Thyroid gland (tissue), 4 donors: ENCODE measurements around the gene SUSD3. TPM values are rescaled to one million over a fixed set of nuclear protein-coding genes. Genes with fewer than 3 reads are reported as not detected.

Source experiments
- DNase-seq, 2 donors: peaks; one replicate each; pipeline ENCODE4 v3.0.0-alpha.2; 2019
- H3K27ac ChIP-seq, 3 donors: fragments of 200-600 bp; sonication (generic); 1 replicate in 2 of 3; 2 replicates in 1 of 3; pipeline ENCODE4 v1.5.1; 2016 to 2019; ENCODE audit warnings: mild to moderate bottlenecking in 1 of 3, moderate library complexity in 1 of 3
- H3K27me3 ChIP-seq: fragments of 200-600 bp; sonication (generic); one replicate; pipeline ENCODE4 v1.5.1; 2019
- H3K36me3 ChIP-seq, 2 donors: fragments of 200-600 bp; sonication (generic); one replicate each; pipeline ENCODE4 v1.5.1; 2016 to 2019
- H3K4me1 ChIP-seq, 2 donors: fragments of 200-600 bp; sonication (generic); one replicate each; pipeline ENCODE4 v1.5.1; 2017 to 2019
- H3K4me3 ChIP-seq, 3 donors: fragments of 200-600 bp; sonication (generic); replicated peaks in 1 of 3; 1 replicate in 2 of 3; 2 replicates in 1 of 3; pipeline ENCODE4 v1.5.1; 2016; ENCODE audit warnings: mild to moderate bottlenecking in 1 of 3
- H3K9me3 ChIP-seq: fragments of 200-600 bp; sonication (generic); one replicate; pipeline ENCODE4 v1.5.1; 2017
- POLR2A ChIP-seq, 2 donors: fragments of 450-650 bp; IDR thresholded peaks; one replicate each; pipeline ENCODE4 v1.6.1; 2017; ENCODE audit warnings: antibody characterized with exemption in 2 of 2, mild to moderate bottlenecking in 2 of 2, moderate library complexity in 1 of 2
- WGBS, 2 donors: methylation state at CpG; one replicate each; pipeline ENCODE4 v1.1.5; 2017; 5-methylcytosine and 5-hydroxymethylcytosine counted together
- intact Hi-C: fragments of 100-400 bp; cut with DNase I; formaldehyde crosslinking; loops from one replicate; pipeline ENCODE4 v1.15.1; 2023
- total RNA-seq, 4 donors: library from RNA; depleted of rRNA; stranded (reverse); fragments of >200 nt; gene quantifications; one replicate each; pipeline ENCODE4 v1.2.3, GENCODE V29; 2016
- TF ChIP-seq, protein P1 (sequence below), 6 experiments: fragments of 200-600 bp in 3 of 6; fragments of 450-650 bp in 3 of 6; sonication (generic) in 3 of 6; IDR thresholded peaks; one replicate each; pipeline ENCODE4 v1.5.1; 2016 to 2019; ENCODE audit warnings: antibody characterized with exemption in 6 of 6, mild to moderate bottlenecking in 2 of 6, inconsistent platforms in 1 of 6, moderate library complexity in 1 of 6

Gene SUSD3
- total RNA-seq, 4 donors from 2014 or later = 3.6 to 12.6 (median 5.5) TPM

DNA sequence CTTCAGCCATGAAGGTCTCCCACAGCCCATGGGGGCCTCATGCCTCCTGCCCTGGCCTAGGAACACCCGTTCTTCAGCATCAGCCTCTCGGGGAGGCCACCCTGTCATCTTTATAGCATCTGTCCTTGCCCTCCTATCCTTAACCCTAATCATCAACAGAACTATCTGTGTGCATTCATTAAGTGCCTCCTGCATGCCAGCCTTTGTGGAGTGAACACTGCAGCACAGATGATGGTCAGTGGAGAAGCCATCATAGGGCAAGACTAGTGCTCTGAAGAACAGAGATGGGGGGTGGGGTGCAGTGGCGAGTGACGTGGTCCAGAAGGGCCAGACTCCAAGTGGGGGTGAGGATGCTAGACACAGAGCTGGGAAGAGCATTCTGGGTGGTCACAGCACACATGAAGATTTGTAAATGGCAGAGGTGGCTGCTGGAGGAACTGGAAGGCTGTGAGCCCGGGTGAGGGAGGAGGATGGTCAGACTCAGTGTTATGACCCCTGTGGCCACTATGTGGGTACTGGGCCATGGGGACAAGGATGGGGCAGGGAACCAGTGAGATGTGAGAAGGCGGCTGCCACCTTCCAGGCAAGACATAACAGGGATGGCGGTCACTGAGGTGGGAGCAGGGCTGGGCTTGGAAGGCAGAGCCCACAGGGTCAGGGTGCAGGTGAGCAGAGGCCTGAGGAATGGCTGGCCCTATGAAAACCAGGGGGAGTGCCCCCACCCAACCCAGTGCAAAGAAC lies 33.9 kb downstream of the SUSD3 start:
- Histone ChIP-seq H3K27me3 (no peaks in the 10 kb centered on the region), H3K9me3 (no peaks in the 10 kb centered on the region), H3K27ac (peak overlapping the region in 1 of 3 donors; percentile 69), H3K4me1 (peaks cover 19 to 34% of the 10 kb centered on the region in 2 donors), H3K36me3 (no peaks in the 10 kb centered on the region), H3K4me3 (no peak overlapping the region)
- intact Hi-C loops = no loop called here
- 81 to 94% methylated on average over 7 of the region's 7 CpGs for WGBS, 2 donors
- DNase-seq = peak in 1 of 2 donors; percentile 2
- no peak for TF ChIP-seq POLR2A (IDR thresholded peaks at IDR 0.05)
- TF ChIP-seq, protein P1, sequence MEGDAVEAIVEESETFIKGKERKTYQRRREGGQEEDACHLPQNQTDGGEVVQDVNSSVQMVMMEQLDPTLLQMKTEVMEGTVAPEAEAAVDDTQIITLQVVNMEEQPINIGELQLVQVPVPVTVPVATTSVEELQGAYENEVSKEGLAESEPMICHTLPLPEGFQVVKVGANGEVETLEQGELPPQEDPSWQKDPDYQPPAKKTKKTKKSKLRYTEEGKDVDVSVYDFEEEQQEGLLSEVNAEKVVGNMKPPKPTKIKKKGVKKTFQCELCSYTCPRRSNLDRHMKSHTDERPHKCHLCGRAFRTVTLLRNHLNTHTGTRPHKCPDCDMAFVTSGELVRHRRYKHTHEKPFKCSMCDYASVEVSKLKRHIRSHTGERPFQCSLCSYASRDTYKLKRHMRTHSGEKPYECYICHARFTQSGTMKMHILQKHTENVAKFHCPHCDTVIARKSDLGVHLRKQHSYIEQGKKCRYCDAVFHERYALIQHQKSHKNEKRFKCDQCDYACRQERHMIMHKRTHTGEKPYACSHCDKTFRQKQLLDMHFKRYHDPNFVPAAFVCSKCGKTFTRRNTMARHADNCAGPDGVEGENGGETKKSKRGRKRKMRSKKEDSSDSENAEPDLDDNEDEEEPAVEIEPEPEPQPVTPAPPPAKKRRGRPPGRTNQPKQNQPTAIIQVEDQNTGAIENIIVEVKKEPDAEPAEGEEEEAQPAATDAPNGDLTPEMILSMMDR (IDR thresholded peaks at IDR 0.05) = no peak

DNA sequence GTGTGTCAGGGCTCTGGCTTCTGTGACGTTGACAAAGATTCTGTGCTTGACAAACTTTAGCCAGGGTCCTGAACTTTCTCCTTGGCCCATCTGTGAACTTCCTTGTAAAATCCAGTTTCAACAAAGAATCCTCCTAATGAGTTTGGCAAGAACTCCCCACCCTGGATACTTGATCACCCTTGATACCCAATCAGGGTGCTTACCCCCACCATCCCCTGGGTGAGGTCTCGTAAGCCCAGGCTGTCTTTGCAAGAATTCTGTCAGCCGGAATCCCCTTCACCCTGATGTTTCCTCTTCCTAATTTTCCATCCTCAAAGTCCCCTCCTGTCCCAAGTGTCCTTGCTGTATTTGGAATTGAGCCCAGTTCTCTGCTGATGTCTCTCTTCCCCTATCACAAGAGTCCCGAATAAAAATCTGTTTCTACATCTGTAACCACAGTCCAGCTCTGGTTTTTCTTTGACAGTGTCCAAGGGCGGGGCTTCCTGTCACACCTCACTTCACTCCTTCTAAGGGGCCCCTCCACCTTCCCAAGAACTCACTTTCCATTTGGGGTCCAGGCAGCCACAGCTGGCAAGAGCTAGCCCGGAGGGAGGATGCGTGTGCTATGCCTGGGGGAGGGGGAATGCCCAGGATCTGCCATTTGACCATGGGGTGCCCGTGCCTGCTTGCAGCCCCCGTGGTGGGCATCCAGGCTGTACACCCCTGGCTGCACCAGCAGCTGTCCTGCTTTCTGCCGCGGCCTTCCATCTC lies 34.8 kb downstream of the SUSD3 start:
- Histone ChIP-seq H3K27me3 (no peaks in the 10 kb centered on the region), H3K4me3 (no peak overlapping the region), H3K36me3 (no peaks in the 10 kb centered on the region), H3K9me3 (no peaks in the 10 kb centered on the region), H3K4me1 (peaks cover 28 to 43% of the 10 kb centered on the region in 2 donors), H3K27ac (peak overlapping the region; percentile 14 to 93 (median 69))
- TF ChIP-seq, protein P1 (IDR thresholded peaks at IDR 0.05) = no peak
- TF ChIP-seq POLR2A (IDR thresholded peaks at IDR 0.05) = no peak
- 22 to 39% methylated on average over 7 to 9 of the region's 11 CpGs for WGBS, 2 donors
- peak; percentile 37 to 51 for DNase-seq
- intact Hi-C loops = no loop called here

DNA sequence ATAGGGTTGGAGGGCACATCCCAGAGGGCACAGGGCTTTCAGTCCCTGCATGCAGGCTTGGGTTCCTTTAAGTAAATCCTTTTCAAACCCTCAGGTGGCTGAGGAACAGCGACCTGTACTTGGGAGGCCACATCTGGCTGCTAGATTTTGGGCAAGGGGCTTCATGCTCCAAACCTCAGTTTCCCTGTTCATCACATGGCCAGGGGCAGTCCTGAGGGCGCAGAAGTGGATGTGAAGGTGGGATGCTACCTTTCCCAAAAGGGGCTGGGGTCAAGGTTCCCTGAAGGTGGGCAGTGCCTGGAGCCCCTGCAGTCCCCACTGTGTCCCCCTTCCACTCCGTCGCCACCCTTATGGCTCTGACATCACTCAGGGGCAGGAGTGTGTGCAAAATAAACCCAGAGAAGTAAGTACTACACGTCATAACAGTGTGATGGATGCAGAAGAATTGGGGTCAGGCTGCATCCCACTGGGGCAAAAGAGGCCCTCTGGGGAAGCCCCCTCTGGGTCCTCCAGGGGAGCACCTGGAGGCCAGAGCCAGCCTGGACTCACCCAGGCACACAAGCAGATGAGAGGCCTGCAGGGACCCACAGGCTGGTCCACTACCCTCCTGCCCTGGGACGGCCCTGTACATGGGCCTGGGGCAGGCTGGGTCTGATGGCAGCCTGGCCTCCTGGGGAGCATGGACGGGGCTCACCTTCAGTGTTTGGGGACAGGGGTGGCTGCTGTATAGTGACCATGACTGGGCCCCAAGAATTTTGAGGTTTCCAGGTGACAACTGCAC lies 35.6 kb downstream of the SUSD3 start:
- intact Hi-C loops = no loop called here
- Histone ChIP-seq H3K4me3 (no peak overlapping the region), H3K27ac (peak overlapping the region; percentile 92 to 94 (median 93)), H3K36me3 (no peaks in the 10 kb centered on the region), H3K4me1 (peaks cover 32 to 51% of the 10 kb centered on the region in 2 donors), H3K9me3 (no peaks in the 10 kb centered on the region), H3K27me3 (no peaks in the 10 kb centered on the region)
- 62 to 73% methylated on average over 5 to 6 of the region's 7 CpGs for WGBS, 2 donors
- TF ChIP-seq POLR2A (IDR thresholded peaks at IDR 0.05) = no peak
- TF ChIP-seq, protein P1 (IDR thresholded peaks at IDR 0.05) = no peak
- DNase-seq = no peak

DNA sequence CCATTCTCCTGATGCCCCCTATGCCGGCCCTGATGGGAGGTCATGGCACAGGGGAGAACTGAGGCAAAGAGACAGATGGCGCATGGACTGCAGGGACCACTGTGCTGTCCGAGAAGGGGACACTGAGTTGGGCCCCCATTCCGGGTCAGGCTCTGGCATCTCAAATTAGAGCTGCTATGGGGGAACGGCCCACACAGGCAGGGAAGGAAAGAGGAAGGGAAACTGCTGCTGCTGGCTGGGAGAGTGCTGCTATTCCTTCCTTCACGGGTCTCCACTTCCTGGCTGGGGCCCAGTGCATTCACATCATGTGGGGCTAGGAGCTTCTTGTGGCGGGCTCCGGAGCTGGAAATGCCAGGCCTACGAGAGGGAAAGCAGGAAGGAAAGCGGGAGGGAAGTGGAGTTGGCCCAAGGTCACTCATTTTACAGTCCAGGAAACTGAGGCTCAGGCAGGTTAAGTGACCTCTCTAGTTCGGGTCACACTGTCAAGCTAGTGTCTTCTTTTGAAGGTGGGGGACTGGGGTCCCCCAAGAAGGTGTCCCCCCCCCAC lies 36.2 kb downstream of the SUSD3 start:
- intact Hi-C loops = no loop called here
- Histone ChIP-seq H3K4me3 (peak overlapping the region in 1 of 3 donors; percentile 28), H3K27ac (peak overlapping the region; percentile 92 to 94 (median 93)), H3K36me3 (no peaks in the 10 kb centered on the region), H3K9me3 (no peaks in the 10 kb centered on the region), H3K27me3 (no peaks in the 10 kb centered on the region), H3K4me1 (peaks cover 32 to 57% of the 10 kb centered on the region in 2 donors)
- peak; percentile 58 to 60 for DNase-seq
- TF ChIP-seq, protein P1 (IDR thresholded peaks at IDR 0.05) = no peak
- no peak for TF ChIP-seq POLR2A (IDR thresholded peaks at IDR 0.05)
- WGBS, 2 donors = 51 to 63% methylated on average over 10 to 11 of the region's 11 CpGs
